Heart right ventricle (tissue), 16 donors: ENCODE measurements around the gene AAK1. TPM values are rescaled to one million over a fixed set of nuclear protein-coding genes. Genes with fewer than 3 reads are reported as not detected.

Experiments used
- ATAC-seq, 8 donors: fragments of 200-7000 bp; cut with Tn5 transposase; one replicate each; pipeline ENCODE4 v1.9.1; 2020; ENCODE audit warnings: mild to moderate bottlenecking in 8 of 8, moderate library complexity in 8 of 8, moderate number of reproducible peaks in 1 of 8
- DNase-seq, 2 donors: peaks; one replicate each; pipeline ENCODE4 v3.0.0-alpha.2; 2020
- H3K27ac ChIP-seq, 10 donors: fragments of 200-600 bp; sonication (generic) in 2 of 10; one replicate each; pipeline versions ENCODE4 v1.5.0 to v1.8.0; 2020 to 2022; ENCODE audit warnings: mild to moderate bottlenecking in 3 of 10
- H3K27me3 ChIP-seq, 7 donors: fragments of 200-600 bp; one replicate each; pipeline ENCODE4 v1.8.0; 2021 to 2022; ENCODE audit warnings: mild to moderate bottlenecking in 2 of 7
- H3K36me3 ChIP-seq, 9 donors: fragments of 200-600 bp; sonication (generic) in 1 of 9; one replicate each; pipeline versions ENCODE4 v1.5.0 to v1.8.0; 2020 to 2022; ENCODE audit warnings: mild to moderate bottlenecking in 2 of 9
- H3K4me1 ChIP-seq, 9 donors: fragments of 200-600 bp; sonication (generic) in 1 of 9; one replicate each; pipeline versions ENCODE4 v1.5.0 to v1.8.0; 2020 to 2022; ENCODE audit warnings: mild to moderate bottlenecking in 4 of 9
- H3K4me3 ChIP-seq, 10 donors: fragments of 200-600 bp; sonication (generic) in 2 of 10; one replicate each; pipeline versions ENCODE4 v1.5.0 to v1.8.0; 2020 to 2022; ENCODE audit warnings: mild to moderate bottlenecking in 7 of 10, moderate library complexity in 2 of 10
- H3K9me3 ChIP-seq, 11 donors: fragments of 200-600 bp in 10 of 11; sonication (generic) in 2 of 11; one replicate each; pipeline versions ENCODE4 v1.5.0 to v1.8.0; 2013 to 2022; ENCODE audit warnings: mild to moderate bottlenecking in 2 of 11, control low read depth in 1 of 11, moderate library complexity in 1 of 11
- CTCF ChIP-seq, 9 donors: fragments of 200-600 bp; sonication (generic) in 2 of 9; IDR thresholded peaks; one replicate each; pipeline versions ENCODE4 v1.5.0 to v1.8.0; 2021 to 2022; ENCODE audit warnings: antibody characterized with exemption in 9 of 9, mild to moderate bottlenecking in 5 of 9, moderate library complexity in 1 of 9
- WGBS, 2 donors: extraction: QIAGEN DNeasy Blood & Tissue Kit; methylation state at CpG; one replicate each; pipeline ENCODE4 v1.1.7; 2013; ENCODE audit warnings: inconsistent platforms in 1 of 2; 5-methylcytosine and 5-hydroxymethylcytosine counted together
- intact Hi-C, 10 donors: fragments of 100-400 bp; cut with DNase I; formaldehyde crosslinking; loops; one replicate each; pipeline versions ENCODE4 v1.11.1 to v1.14.2; 2022
- polyA plus RNA-seq, 2 donors: library from polyadenylated mRNA; stranded (reverse); fragments of 200-250 nt; gene quantifications; one replicate each; pipeline ENCODE4 v1.2.3, GENCODE V29; 2013
- total RNA-seq, 10 donors: library from RNA; stranded (reverse); fragmentation: NEBNext Ultra II Directional in 3 of 10; extraction: Animal tissue kit (Norgen Biotek cat#: 25700) in 3 of 10; gene quantifications; one replicate each; pipeline versions ENCODE4 v1.2.1 to v1.2.4, GENCODE V29; 2021 to 2023
- donor health status: Arrhythmogenic right ventricular cardiomyopathy.
- donor health status: ischemic (EF 13 %, LVEDD 7.1; RV severe dilation, severe dysfunction).
- donor health status: healthy with polysubstance abuse.
- donor health status: DM: no; HTN: yes; CAD: no.
- donor health status: DM: no; HTN: no; CAD: no.
- donor health status: ischemic (EF 25% LVEDD 6.9; RV normal size, moderate dysfunction).
- donor health status: ischemic (EF 25% LVEDD 5.7; RV mildly dilated, moderate dysfunction).
- donor health status: healthy.
- donor health status: DM: yes; HTN: yes; CAD: no.
- donor health status: Ischemic cardiomyopathy.
- donor health status: ischemic (EF 35%, LVEDD 5.7; RV mildly dilated, moderate dysfunction).
- donor health status: nonischemic (EF 11% LVEDD 7.7; RV severe dilation, severe dysfunction).
- donor health status: DM: yes; HTN: yes; CAD: no.
- donor health status: PGD.
- donor health status: ischemic (EF 29% LVEDD 5.4; RV normal size, mild dysfunction).
- donor health status: nonischemic (EF 23%, LVEDD 6.1; RV moderate dilation, normal function).

The AAK1 gene
- total and polyA plus RNA-seq, 12 donors = 10.1 to 148 (median 116) TPM

DNA sequence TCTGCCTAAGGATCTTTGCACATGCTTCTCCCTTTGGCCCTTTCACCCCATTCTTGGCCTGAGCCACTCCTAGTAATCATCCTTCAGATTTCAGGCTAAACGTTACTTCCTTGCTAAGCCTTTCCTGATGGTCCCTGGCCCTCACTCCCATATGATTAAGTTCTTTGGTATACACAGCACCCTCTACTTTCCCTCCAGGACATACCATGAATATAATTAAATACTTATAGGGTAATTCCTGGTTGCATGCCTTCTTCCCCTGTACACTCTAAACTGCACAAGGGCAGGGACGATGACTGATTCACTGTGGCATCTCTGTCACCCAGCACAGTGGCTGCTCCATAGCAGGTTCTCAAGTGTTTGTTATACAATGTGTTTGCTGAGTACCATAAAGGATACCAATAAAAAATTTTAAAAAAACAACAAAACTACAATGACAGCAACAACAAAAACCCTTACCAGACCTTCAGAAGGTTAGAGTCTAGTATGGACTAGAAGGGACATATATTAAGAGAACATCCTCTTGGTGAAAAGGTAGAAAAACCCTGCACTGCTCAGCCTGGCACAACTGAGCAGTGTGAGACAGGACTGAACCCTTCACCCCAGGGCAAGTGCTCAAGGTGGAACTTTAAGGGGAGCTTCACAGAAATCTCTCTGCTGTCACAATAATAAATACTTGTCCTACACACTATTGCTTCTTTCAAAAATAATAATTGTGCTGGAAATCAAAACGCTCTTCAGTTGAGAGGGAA lies 76.2 kb downstream of the AAK1 start:
- ATAC-seq (peak; percentile 37 to 87 (median 66)), DNase-seq (no peak)
- peak overlapping the region in 8 of 10 donors; percentile 13 to 73 (median 58) for H3K27ac ChIP-seq
- no peaks in the 10 kb centered on the region for H3K9me3 ChIP-seq
- no peak for TF ChIP-seq CTCF (IDR thresholded peaks at IDR 0.05)
- intact Hi-C loops = loop anchor here in 7 of 10 donors (5.0 to 10.0 kb wide), 3 partner anchors 75 to 247 kb away; partner anchors contain the start of gene AAK1 (in 7 of the 7)
- no peaks in the 10 kb centered on the region for H3K27me3 ChIP-seq
- H3K4me1 ChIP-seq = peaks cover 9 to 91% (median 59%) of the 10 kb centered on the region in 9 donors
- no peaks in the 10 kb centered on the region for H3K36me3 ChIP-seq
- H3K4me3 ChIP-seq = no peak overlapping the region
- WGBS, 2 donors = 66 to 72% methylated on average over 3 of the region's 3 CpGs

- intact Hi-C loops = loop anchor here in 7 of 10 donors (5.0 to 10.0 kb wide), 3 partner anchors 76 to 248 kb away; partner anchors contain the start of gene AAK1 (in 7 of the 7)
- no peak overlapping the region for H3K4me3 ChIP-seq
- H3K36me3 ChIP-seq = no peaks in the 10 kb centered on the region
- no peak for TF ChIP-seq CTCF (IDR thresholded peaks at IDR 0.05)
- H3K4me1 ChIP-seq = peaks cover 9 to 91% (median 55%) of the 10 kb centered on the region in 9 donors
- H3K9me3 ChIP-seq = no peaks in the 10 kb centered on the region
- H3K27me3 ChIP-seq = no peaks in the 10 kb centered on the region
- no peak for DNase-seq
- H3K27ac ChIP-seq = peak overlapping the region in 8 of 10 donors; percentile 13 to 73 (median 58)
- peak in 1 of 8 donors; percentile 27 for ATAC-seq
- WGBS, 2 donors = 95 to 97% methylated on average over 4 of the region's 4 CpGs
Measured at GRCh38 chr2:69566669-69567068, 76.9 kb downstream of the AAK1 start.

DNA sequence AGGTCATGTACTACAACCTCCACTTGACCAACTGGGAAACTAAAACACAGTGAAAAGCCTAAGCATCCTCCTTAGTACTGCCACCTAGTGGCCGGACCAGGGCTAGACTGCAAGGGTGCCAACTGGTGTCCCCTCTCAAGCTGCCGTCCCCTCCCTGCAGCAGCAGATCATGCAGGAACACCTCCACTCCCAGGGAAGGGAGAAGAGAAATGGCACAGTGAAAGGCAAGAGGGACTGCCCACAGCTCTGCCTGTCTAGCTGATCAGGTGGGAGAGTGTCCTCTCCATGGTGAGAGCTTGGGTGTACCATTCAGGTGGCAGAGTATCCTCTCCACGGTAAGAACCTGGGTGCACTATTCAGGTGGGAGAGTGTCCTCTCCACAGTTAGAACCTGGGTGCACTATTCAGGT lies 78.1 kb downstream of the AAK1 start:
- peak; percentile 33 to 66 (median 50) for ATAC-seq
- Histone ChIP-seq H3K36me3 (no peaks in the 10 kb centered on the region), H3K4me1 (peaks cover 9 to 88% (median 50%) of the 10 kb centered on the region in 9 donors), H3K27me3 (no peaks in the 10 kb centered on the region), H3K4me3 (no peak overlapping the region), H3K9me3 (no peaks in the 10 kb centered on the region), H3K27ac (peak overlapping the region in 2 of 10 donors; percentile 30 to 50)
- peak; percentile 48 to 58 for DNase-seq
- intact Hi-C loops = loop anchor here in 8 of 10 donors (2.0 to 10.0 kb wide), 4 partner anchors 77 to 249 kb away; partner anchors contain the start of gene AAK1 (in 7 of the 8)
- TF ChIP-seq CTCF (IDR thresholded peaks at IDR 0.05) = peak; percentile 24 to 88 (median 72)
- 52 to 58% methylated on average over 3 of the region's 3 CpGs for WGBS, 2 donors

- no peak for TF ChIP-seq CTCF (IDR thresholded peaks at IDR 0.05)
- intact Hi-C loops = loop anchor here in 9 of 10 donors (2.0 to 10.0 kb wide), 4 partner anchors 78 to 250 kb away; partner anchors contain the start of gene AAK1 (in 8 of the 9)
- H3K27me3 ChIP-seq = no peaks in the 10 kb centered on the region
- no peaks in the 10 kb centered on the region for H3K36me3 ChIP-seq
- 78 to 90% methylated on average over 3 of the region's 3 CpGs for WGBS, 2 donors
- H3K27ac ChIP-seq = peak overlapping the region in 4 of 10 donors; percentile 15 to 50 (median 26)
- no peaks in the 10 kb centered on the region for H3K9me3 ChIP-seq
- ATAC-seq (no peak), DNase-seq (no peak)
- H3K4me3 ChIP-seq = no peak overlapping the region
- peaks cover 12 to 89% (median 50%) of the 10 kb centered on the region in 9 donors for H3K4me1 ChIP-seq
Measured at GRCh38 chr2:69564604-69565003, 78.9 kb downstream of the AAK1 start.
